KG1 (cell line): Measurements from ENCODE around the gene DLG3.
"Not testable (repeated sequence)": the region's sequence is repeated elsewhere in the genome, so short reads cannot be mapped to it uniquely, and the experiment has no call there.

Experiments used
- DNase-seq: peaks from one replicate; lab custom pipeline; 2025; lab: John Stamatoyannopoulos, UW

DLG3 gene

DNA sequence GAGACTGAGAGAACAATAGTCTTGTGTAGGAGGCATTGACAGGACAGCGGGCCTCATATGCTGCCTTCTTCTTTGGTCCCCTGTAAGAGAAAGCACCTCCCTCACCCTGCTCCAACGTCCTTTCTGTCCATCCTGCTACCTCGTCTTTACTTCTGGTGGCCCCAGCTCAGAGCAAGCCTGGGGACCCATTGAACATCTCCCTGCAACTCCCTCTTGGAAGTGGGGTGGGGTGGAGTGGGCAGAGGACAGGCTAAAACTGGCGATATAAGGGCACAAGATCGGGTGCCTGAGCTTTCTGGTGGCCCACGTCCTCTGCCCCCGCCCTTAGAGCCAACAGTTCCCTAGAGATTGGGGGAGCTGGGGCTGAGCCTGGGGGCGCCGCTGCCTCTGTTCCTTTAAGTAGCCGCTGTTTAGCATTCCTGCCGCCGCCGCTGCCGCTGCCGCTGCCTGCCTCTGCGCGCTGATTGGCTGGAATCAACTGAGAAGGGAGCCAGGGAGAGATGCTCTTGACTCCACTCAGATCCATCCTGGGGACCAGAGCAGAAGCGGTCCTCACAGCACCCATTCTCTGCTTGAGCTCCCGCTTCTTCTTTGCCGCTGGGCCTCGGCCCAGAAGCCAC is at the start of gene DLG3:
TSS of gene DLG3 (plus strand) at position 510 of the 620 bp plus-strand sequence. CDS start 367 bp downstream, outside the sequence.
- DNase-seq: no peak

DNA sequence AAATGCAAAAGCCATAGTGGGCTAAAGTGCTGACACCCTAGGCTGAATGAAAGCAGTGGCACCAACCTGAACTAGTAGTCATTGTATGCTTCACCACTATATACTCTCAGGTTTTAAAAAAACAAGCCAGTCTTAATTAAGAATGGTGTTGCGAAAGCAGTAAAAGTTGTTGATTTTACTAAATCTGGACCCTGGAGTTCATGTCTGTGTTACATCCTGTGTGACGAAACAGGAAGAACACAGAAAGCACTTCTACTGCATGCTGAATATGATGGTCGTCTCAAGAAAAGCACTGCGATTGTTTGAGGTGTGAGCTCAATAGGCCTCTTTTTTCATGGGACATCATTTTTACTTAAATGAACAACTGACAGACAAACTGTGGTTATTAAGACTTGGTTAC is 45.7 kb upstream of the DLG3 start:
- peak; percentile 0 for DNase-seq

- DNase-seq: not testable (repeated sequence)
These were observed 44.5 kb upstream of the DLG3 start for GRCh38 chrX:70400181-70400580.

DNA sequence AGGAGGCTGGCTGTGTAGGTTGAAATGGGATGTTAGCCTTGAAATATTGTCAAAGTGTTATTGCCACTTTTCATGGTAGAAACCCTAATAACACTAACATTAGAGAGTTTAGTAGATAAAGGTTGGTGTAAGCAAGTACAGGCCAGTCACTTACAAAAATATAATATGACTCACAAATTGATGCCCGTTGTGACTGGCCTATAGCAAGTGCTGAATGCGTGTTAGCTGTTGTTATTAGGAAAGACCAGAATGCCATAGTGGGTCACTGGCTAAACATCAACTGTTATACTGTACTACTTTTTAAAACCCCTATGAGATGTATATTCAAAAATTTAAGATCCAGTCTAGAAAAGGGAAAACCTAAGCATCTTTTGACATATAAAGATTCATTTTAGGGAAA is 41.9 kb upstream of the DLG3 start:
- DNase-seq: no peak

DNA sequence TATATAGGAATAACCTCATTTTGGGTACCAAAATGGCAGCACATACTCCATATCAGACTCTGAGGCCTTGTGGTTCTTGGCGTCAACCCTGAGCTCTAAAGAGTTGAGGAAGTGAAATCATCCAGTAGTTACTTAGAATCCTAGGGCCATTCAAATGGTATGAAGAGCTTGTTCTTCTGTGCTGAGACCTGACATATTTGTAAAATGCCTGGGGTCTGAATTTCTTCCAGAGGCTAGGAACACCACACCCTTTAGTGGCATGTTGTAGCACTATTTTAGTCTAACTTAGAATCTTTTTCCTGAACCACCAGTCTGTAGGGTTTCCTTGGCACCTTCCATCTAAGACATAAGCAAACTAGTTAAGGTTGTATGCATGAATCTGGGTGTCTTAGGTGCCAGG is 39.6 kb upstream of the DLG3 start:
- no peak for DNase-seq

- DNase-seq: no peak
These were observed 33.7 kb upstream of the DLG3 start for GRCh38 chrX:70410921-70411320.

- DNase-seq: no peak
These were observed 33.2 kb upstream of the DLG3 start for GRCh38 chrX:70411475-70411874.

GRCh38 chrX:70421618-70422017 is 23.0 kb upstream of the DLG3 start:
- no peak for DNase-seq

DNA sequence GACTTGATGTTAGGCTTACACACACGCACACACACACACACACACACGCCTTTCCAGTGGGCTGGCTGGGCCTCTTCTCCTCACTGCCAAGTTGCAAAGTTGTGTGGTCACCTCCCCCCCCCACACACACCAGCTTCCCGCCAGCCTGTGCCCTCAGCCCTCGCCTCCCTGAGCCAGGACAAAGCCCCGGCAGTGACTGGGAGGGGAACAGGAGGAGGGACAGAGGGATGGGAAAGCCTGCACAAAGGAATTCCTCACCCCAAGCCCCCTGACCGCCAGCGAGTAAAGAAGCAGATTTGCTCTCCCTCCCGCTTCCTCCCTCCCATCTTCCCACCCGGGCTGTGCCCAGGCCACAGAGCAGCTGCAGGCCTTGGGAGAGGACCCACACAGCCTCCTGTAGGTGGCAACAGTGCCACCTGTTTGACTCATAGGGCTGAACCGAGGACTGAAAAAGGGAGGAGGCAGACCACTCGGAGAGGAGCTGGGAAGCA is 21.7 kb upstream of the DLG3 start, which contains the start of gene GDPD2:
TSS of gene GDPD2 (plus strand) at position 464 of the 491 bp plus-strand sequence. CDS start 1,671 bp downstream, outside the sequence.
- DNase-seq: no peak

DNA sequence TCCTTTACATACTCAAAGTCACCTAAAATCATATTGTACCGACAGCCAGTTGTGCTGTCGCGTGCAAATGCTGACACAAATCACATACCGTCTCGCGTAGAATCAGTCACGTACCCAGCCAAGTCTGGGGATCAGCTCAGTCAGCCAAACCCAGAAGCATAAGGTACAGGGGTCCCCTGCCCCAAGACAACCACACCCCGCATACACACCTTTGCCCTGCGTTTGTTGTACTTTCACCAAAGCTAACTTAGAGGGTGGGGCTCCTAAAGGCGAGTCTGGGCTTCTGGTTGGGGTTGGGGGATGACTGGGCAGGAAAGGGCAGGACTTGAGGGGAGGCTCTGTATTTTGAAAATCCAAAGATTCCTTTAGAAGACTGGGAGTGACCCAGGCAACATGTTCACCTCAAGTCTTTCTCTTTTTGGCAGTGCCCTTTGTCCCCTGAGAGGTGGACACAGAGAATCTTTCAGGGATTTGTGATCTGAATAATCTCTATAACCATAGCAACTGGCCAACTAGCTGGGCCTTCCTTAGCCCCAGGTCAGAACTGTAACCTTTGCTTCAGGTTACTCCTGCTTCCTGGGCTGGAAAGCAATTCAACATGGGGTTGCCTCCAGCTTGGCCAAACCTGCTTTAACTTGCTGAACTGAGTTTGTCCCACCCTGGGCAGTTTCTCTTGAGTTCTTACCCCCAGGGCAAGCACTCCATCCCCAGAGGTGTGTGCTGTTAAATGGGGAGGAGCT is 20.5 kb upstream of the DLG3 start:
- no peak for DNase-seq

DNA sequence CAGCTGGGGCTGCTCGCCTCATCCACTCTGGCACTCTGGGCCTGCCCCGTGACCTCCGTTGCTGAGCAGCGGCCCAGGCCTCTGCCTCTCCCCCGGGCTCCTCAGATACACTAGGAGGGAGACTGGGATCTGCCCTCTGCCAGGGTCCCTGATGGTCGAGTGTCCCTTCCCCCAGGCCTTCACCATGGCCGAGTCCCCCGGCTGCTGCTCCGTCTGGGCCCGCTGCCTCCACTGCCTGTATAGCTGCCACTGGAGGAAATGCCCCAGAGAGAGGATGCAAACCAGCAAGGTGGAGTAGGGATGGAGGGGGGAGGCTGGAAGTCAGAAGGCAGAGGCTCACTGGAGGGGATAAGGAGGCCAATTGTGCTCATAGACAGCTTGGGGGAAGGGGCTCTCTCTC is 19.8 kb upstream of the DLG3 start:
- no peak for DNase-seq

GRCh38 chrX:70426286-70427278 is 18.1 kb upstream of the DLG3 start:
- DNase-seq: no peak

DNA sequence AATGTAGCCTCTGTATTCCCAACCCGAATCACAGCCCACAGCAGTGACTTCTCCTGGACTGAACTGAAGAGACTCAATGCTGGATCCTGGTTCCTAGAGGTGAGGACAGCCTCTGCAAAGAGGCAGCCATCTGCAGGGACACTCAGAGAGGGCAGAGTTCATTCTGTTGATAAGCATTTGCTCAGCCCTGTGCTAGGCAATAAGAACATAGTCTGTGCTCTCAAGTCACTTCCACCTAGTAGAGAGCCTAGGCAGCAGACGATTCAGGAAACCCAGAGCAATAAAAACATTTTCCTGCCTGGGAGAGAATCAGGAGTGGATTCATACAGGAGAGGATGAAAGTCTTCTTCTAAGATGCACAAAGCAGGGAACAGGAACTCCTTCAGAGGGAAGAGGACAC is 17.3 kb upstream of the DLG3 start:
- no peak for DNase-seq

DNA sequence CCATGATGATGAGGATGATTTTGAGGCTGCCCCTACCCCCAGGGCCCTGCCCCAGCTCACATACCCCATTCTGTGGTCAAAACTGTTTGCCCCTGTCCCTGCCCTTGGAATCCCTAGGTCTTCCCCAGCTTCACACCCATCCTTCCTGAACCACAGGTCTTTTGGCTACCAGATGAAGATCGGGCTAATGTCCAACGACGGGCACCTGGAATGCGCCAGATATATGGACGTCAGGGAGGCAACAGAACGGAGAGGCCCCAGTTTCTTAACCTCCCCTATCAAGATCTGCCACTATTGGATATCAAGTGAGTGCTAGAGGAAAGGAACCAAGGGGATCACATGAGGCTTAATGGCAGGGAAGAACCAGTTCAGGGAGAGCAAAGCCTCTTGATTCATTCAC is 14.9 kb upstream of the DLG3 start:
- no peak for DNase-seq

DNA sequence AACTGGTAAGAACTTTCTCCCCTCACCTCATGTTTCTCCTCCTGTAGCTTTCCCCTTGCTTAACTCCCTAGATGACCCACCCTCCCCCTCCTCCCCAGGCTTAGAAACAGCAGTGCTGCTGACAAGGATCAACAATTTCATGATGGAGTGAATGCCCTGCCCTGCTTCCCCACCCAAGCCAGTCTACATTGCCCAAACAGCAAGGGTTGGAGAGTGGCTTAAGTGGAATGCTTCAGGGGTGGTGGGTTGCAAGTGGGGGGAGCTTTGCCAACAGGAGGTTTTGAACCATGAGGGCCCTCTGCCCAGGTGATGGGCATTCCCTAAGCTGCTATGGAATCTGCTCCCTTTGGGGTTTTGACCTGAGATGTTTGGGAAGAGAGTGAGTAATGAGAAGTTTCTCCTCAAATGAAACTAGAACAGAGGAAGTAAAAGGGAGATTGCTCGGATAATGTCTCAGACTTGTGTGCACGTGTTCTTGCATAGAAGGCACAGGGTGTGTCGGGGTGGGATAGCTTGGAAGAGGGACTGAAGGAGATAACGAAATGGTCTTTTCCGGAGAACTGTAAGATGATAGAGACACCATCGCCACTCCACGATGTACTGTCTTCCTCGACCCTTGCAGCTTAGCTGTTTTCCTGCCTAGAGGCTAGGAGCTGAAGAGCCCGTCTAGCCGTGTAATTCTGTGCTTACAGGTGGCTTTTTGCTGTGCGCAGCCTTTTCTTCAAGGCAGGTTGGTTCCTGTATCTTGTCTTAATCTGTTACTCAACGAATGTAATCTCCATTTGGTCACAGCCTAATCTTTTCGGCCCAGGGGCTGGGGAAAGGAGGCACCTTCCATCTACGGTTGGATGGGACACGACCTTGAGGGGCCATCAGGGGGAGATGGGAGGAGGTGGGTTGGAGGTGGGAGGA is 11.4 kb upstream of the DLG3 start:
- DNase-seq: no peak

DNA sequence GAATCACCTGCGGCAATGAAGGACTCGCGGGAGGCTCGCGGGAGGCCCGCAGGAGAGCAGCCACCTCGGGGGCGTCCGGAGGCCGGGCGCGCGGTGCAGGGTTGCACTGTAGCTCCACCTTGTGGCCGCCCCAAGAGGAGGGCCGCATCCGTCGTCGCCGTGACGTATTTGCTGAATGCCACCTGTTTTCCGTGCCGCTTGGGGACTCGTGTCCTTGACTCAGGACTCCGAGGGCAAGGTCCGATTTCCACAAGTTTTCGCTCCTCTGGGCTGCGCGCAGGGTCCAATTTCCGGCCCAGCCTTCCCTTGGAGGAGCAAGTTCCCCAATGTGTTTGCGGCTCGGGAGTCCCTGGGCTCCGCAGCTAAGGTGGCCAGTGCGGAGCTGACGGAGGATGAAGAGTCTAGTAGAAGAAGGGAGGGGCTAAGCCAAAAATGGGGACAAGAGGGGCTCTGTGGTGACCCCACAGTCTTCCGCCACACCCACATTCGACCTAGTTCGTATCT is 10.7 kb upstream of the DLG3 start:
- no peak for DNase-seq

DNA sequence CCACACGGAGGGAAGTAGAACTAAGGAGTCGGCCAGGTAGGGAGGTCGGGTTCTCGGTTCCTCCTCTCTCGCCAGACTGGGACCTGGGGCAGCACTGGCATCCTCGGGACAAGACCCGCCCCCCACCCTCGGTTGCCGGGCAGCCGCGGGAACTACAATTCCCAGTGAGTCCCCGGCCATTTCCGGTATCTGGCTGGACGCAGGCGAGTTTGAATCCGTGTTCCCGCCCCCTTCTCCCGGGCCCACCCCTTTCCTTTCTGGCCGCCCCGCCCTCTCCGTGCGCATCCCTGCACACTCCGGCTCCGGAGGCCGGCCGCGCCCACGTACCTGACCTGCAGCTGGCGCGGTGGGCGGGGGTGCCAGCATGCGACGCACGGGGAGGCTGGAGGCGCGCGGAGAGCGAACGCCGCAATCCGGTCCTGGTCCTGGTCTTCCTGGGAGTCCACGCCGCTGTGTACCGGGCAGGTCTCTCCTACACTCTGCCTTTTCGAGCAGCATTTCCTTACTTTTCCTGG is 10.2 kb upstream of the DLG3 start:
- DNase-seq: no peak

DNA sequence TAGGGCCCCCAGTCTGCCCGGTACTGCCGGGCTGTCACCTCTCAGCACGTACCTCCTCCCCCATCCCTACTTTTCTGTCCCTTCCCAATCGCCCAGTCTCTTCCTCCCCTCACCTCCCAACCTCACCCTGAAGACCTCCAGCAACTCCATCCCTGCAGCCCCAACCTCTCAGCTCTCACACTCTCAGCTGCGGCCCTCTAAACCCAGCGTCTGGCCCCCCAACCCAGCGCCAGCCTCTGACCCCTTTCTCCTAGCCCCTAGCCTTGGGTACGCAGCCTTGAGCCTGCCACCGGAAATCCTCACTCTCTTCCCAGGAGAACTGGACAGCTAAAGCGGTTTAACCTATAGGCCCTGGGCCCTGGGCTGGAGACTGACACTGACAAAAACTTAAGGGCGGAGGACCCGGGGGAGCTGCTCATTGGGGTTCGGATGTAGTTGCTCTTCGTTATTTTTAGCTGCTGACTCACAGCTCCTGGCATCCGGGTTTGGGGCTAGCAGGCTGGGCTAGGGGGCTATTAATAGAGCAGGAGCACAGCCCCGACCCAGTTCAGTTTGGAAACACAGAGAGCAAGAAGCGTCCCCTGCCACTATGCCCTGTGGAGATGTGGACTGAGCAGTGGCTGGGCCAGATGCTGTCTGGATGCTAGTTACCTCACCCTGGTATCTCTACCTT is 9.6 kb upstream of the DLG3 start:
- DNase-seq: no peak

GRCh38 chrX:70436343-70436742 is 8.3 kb upstream of the DLG3 start:
- no peak for DNase-seq

DNA sequence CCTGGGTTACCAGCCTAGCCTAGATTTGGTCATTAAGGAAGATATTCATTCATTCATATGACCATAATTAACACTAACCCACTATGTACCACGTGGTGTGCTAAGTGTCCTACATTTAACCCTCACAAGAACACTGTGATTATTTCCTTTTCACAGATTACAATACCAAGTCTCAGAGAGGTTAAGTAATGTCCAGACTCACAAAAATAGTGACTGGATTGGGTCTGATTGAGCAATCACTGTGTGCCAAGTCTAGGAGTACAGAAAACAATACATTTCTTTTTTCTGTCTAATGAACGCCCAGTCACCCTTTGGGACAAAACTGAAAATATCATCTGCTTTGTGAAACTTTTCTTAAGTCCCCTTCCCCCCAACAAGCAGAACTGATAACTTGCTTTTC is 7.6 kb upstream of the DLG3 start:
- DNase-seq: no peak
